IMR-90 (cell line): ENCODE results near the gene PINK1. TPM values are rescaled to one million over a fixed set of nuclear protein-coding genes. Genes with fewer than 3 reads are reported as not detected.
A peak's percentile ranks its signal among the peaks of the same experiment; 100 is the strongest.

Experiments used
- ATAC-seq: fragments of 200-7000 bp; cut with Tn5 transposase; 2 replicates; pipeline ENCODE4 v1.9.1; 2020; ENCODE audit warnings: low read depth, mild to moderate bottlenecking, moderate library complexity
- BruUV-seq: library from RNA; stranded (reverse); fragments of 400-500 nt; replicated peaks from 2 replicates; lab custom pipeline; 2021; lab: Mats Ljungman, UMichigan
- CTCF ChIA-PET: fragments of 300-600 bp; formaldehyde crosslinking; extraction: SDS; loops from one replicate; lab custom pipeline; 2021; ENCODE audit warnings: antibody characterized with exemption; lab: Yijun Ruan, JAX
- POLR2A ChIA-PET: fragments of 300-600 bp; sonication (Branson Sonifier 250); formaldehyde crosslinking; loops from one replicate; lab custom pipeline; 2022; ENCODE audit warnings: antibody characterized with exemption; ENCODE audit not compliant: unreplicated experiment; lab: Charles Lee
- DNase-seq: peaks from one replicate; pipeline ENCODE4 v3.0.0; 2013
- H2AFZ ChIP-seq: replicated peaks from 2 replicates; pipeline ENCODE3; 2013; ENCODE audit warnings: low read length, mild to moderate bottlenecking; ENCODE audit not compliant: poor library complexity
- H2AK5ac ChIP-seq: 2 replicates; pipeline ENCODE4 v1.6.1; 2013; ENCODE audit warnings: low read depth, low read length, inconsistent platforms
- H2AK9ac ChIP-seq: replicated peaks from 2 replicates; pipeline ENCODE3; 2013; ENCODE audit warnings: mild to moderate bottlenecking, low read depth, low read length, moderate library complexity; ENCODE audit not compliant: poor library complexity
- H2BK120ac ChIP-seq: 2 replicates; pipeline ENCODE4 v1.6.1; 2013; ENCODE audit warnings: low read depth, low read length, inconsistent platforms
- H2BK15ac ChIP-seq: 3 replicates; pipeline ENCODE4 v1.6.1; 2013; ENCODE audit warnings: low read depth, low read length, inconsistent platforms
- H2BK20ac ChIP-seq: 2 replicates; pipeline ENCODE4 v1.6.1; 2013; ENCODE audit warnings: low read depth, mild to moderate bottlenecking, inconsistent platforms, low read length, moderate library complexity
- H2BK5ac ChIP-seq: 2 replicates; pipeline ENCODE4 v1.6.1; 2013; ENCODE audit warnings: mild to moderate bottlenecking, low read depth, low read length, inconsistent platforms; ENCODE audit not compliant: poor library complexity, severe bottlenecking
- H3K14ac ChIP-seq: replicated peaks from 2 replicates; pipeline ENCODE4 v1.6.1; 2013; ENCODE audit warnings: low read depth, low read length, inconsistent platforms
- H3K18ac ChIP-seq: 2 replicates; pipeline ENCODE4 v1.6.1; 2013; ENCODE audit warnings: low read depth, low read length, control low read depth
- H3K23ac ChIP-seq: 2 replicates; pipeline ENCODE4 v1.6.1; 2013; ENCODE audit warnings: low read depth, low read length, inconsistent platforms
- H3K27ac ChIP-seq: 2 replicates; pipeline ENCODE4 v1.5.1; 2013; ENCODE audit warnings: mild to moderate bottlenecking, control low read depth, low read length; ENCODE audit not compliant: insufficient read depth
- H3K27me3 ChIP-seq: 2 replicates; pipeline ENCODE4 v1.6.1; 2013; ENCODE audit warnings: low read length; ENCODE audit not compliant: control insufficient read depth, insufficient read depth
- H3K36me3 ChIP-seq: 2 replicates; pipeline ENCODE4 v1.6.1; 2013; ENCODE audit warnings: low read length, mixed read lengths; ENCODE audit not compliant: control insufficient read depth, insufficient read depth
- H3K4ac ChIP-seq: 2 replicates; pipeline ENCODE4 v1.6.1; 2013; ENCODE audit warnings: low read depth, low read length, inconsistent platforms
- H3K4me1 ChIP-seq: 2 replicates; pipeline ENCODE4 v1.6.1; 2013; ENCODE audit warnings: low read length, mixed read lengths; ENCODE audit not compliant: control insufficient read depth, insufficient read depth
- H3K4me2 ChIP-seq: 2 replicates; pipeline ENCODE4 v1.6.1; 2013; ENCODE audit warnings: low read depth, mild to moderate bottlenecking, control low read depth, low read length, moderate library complexity
- H3K4me3 ChIP-seq: 2 replicates; pipeline ENCODE4 v1.5.1; 2013; ENCODE audit warnings: low read depth, mild to moderate bottlenecking, control low read depth, low read length, moderate library complexity; ENCODE audit not compliant: insufficient read depth
- H3K56ac ChIP-seq: 2 replicates; pipeline ENCODE4 v1.6.1; 2013; ENCODE audit warnings: low read length, inconsistent platforms; ENCODE audit not compliant: insufficient read depth; ENCODE audit errors: extremely low read depth
- H3K79me1 ChIP-seq, 2 experiments: 2 replicates each; pipeline ENCODE4 v1.6.1; 2013; ENCODE audit warnings: low read length in 2 of 2, inconsistent platforms in 1 of 2, low read depth in 1 of 2
- H3K9ac ChIP-seq: 2 replicates; pipeline ENCODE4 v1.6.1; 2013; ENCODE audit warnings: low read depth, low read length, control low read depth
- H3K9me1 ChIP-seq: 2 replicates; pipeline ENCODE4 v1.6.1; 2013; ENCODE audit warnings: low read length, inconsistent platforms; ENCODE audit not compliant: insufficient read depth
- H3K9me3 ChIP-seq: 2 replicates; pipeline ENCODE4 v1.6.1; 2013; ENCODE audit warnings: low read length; ENCODE audit not compliant: control insufficient read depth, insufficient read depth
- H4K20me1 ChIP-seq: 2 replicates; pipeline ENCODE4 v1.6.1; 2013; ENCODE audit warnings: low read length, inconsistent platforms; ENCODE audit not compliant: insufficient read depth
- H4K5ac ChIP-seq: 2 replicates; pipeline ENCODE4 v1.6.1; 2013; ENCODE audit warnings: mild to moderate bottlenecking, low read depth, low read length, control low read depth
- H4K8ac ChIP-seq, 2 experiments: 2 replicates each; pipeline ENCODE4 v1.6.1; 2013; ENCODE audit warnings: low read depth in 2 of 2, low read length in 2 of 2, control low read depth in 1 of 2, inconsistent platforms in 1 of 2
- H4K91ac ChIP-seq: 2 replicates; pipeline ENCODE4 v1.6.1; 2013; ENCODE audit warnings: low read depth, low read length, inconsistent platforms; ENCODE audit not compliant: insufficient read depth
- CEBPB ChIP-seq: IDR thresholded peaks from 2 replicates; pipeline ENCODE4 v1.6.1; 2012; ENCODE audit warnings: low read depth, low read length, improper control_type of control experiment
- CHD1 ChIP-seq: IDR thresholded peaks from 2 replicates; pipeline ENCODE4 v1.6.1; 2012; ENCODE audit warnings: low read depth, low read length, improper control_type of control experiment
- FOS ChIP-seq: fragments of 150-350 bp; IDR thresholded peaks from 2 replicates; pipeline ENCODE4 v1.6.1; 2016; ENCODE audit warnings: low read depth, low read length
- MAFK ChIP-seq: IDR thresholded peaks from 2 replicates; pipeline ENCODE4 v1.6.1; 2012; ENCODE audit warnings: low read depth, low read length, improper control_type of control experiment
- MAZ ChIP-seq: IDR thresholded peaks from 2 replicates; pipeline ENCODE4 v1.6.1; 2012; ENCODE audit warnings: low read depth, mild to moderate bottlenecking, low read length, improper control_type of control experiment, moderate library complexity, borderline replicate concordance
- MXI1 ChIP-seq: IDR thresholded peaks from 2 replicates; pipeline ENCODE4 v1.6.1; 2012; ENCODE audit warnings: low read depth, mild to moderate bottlenecking, low read length, moderate library complexity, borderline replicate concordance
- NFE2L2 ChIP-seq: fragments of 150-350 bp; IDR thresholded peaks from 2 replicates; pipeline ENCODE4 v1.6.1; 2016; ENCODE audit warnings: low read depth, mild to moderate bottlenecking, low read length
- RAD21 ChIP-seq: IDR thresholded peaks from 2 replicates; pipeline ENCODE4 v1.6.1; 2012; ENCODE audit warnings: low read length, improper control_type of control experiment
- RCOR1 ChIP-seq: IDR thresholded peaks from 2 replicates; pipeline ENCODE4 v1.6.1; 2012; ENCODE audit warnings: mild to moderate bottlenecking, low read length, improper control_type of control experiment; ENCODE audit not compliant: insufficient replicate concordance
- WGBS, 2 experiments: methylation state at CpG; one replicate each; pipeline versions ENCODE4 v1.1.5 to v1.1.7; 2013; ENCODE audit warnings: missing lambda C conversion rate in 2 of 2; ENCODE audit not compliant: insufficient read length in 1 of 2; ENCODE audit errors: extremely low coverage in 2 of 2; 5-methylcytosine and 5-hydroxymethylcytosine counted together
- dilution Hi-C: fragments of 300-500 bp; cut with HindIII; formaldehyde crosslinking; loops from one replicate; pipeline ENCODE4 v1.14.3; 2018; ENCODE audit warnings: low sequenced_read_pairs; ENCODE audit not compliant: unreplicated experiment
- in situ Hi-C: fragments of 300-500 bp; cut with MboI; formaldehyde crosslinking; loops from 3 replicates; pipeline ENCODE4 v1.14.3; 2019; ENCODE audit warnings: low sequenced_read_pairs, inconsistent platforms, mixed read lengths
- intact Hi-C: fragments of 100-400 bp; cut with micrococcal nuclease; formaldehyde crosslinking; loops from 2 replicates; pipeline ENCODE4 v1.10.0; 2022
- polyA plus RNA-seq, 3 experiments: library from polyadenylated mRNA; depleted of rRNA; stranded (reverse); fragments of >200 nt; gene quantifications; 2 replicates each; pipeline ENCODE4 v1.2.3, GENCODE V29; 2012; ENCODE audit warnings: low replicate concordance in 1 of 3
- total RNA-seq: library from RNA; depleted of rRNA; stranded (reverse); fragments of >200 nt; gene quantifications from 2 replicates; pipeline ENCODE4 v1.2.3, GENCODE V29; 2012
- TF ChIP-seq, protein P1 (sequence below): conservative IDR thresholded peaks from 2 replicates; pipeline ENCODE4 v1.5.1; 2012; ENCODE audit warnings: mild to moderate bottlenecking, low read depth, low read length, improper control_type of control experiment

Gene PINK1
- total and polyA plus RNA-seq, 2 of the 4 experiments (the other 2 are of a cell fraction) = 52.9 to 55.2 TPM

DNA sequence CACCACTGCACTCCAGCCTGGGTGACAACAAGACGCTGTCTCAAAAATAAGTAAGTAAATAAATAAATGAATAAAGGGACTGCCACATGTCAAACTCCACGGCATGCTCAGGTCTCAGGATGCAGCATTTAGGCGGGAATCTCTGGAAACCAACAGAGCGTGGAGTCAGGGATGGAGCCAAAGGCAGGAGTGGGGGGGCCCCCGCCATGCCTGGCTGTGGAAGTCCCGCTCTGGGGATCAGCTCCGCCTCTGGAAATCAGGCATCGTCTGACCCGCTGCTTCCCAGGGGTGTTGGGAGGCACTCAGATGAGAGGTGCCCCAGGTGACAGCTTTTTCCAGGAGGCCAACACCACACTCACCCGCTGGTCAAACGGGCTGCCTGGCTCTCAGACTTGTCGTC lies 64.3 kb downstream of the PINK1 start:
- peak overlapping the region; percentile 57; the same call in 1 of the 2 replicates for H3K9ac ChIP-seq
- WGBS, 2 experiments = 72% methylated on average over 4 of the region's 12 CpGs; no CpG with 5 or more reads in 1 of the 2 experiments

More for the DNA sequence above, 64.3 kb downstream of the PINK1 start:
- Histone ChIP-seq H2AFZ (peak overlapping the region; percentile 81), H2BK120ac (peak overlapping the region; percentile 98), H3K4ac (peak overlapping the region; percentile 98), H3K27me3 (no peaks in the 10 kb centered on the region), H3K56ac (peak overlapping the region; percentile 21; the same call in 1 of the 2 replicates), H2BK20ac (peak overlapping the region; percentile 98), H2AK9ac (peak overlapping the region; percentile 98), H3K27ac (peak overlapping the region; percentile 88), H2BK5ac (peak overlapping the region; percentile 99), H2BK15ac (peak overlapping the region; percentile 93; the same call in 2 of the 3 replicates), H4K8ac (peak overlapping the region; percentile 96 to 97), H4K91ac (peak overlapping the region; percentile 99), H3K4me3 (no peak overlapping the region), H3K79me1 (peaks cover 15 to 29% of the 10 kb centered on the region in 2 experiments), H3K18ac (peak overlapping the region; percentile 65), H3K9me1 (peaks cover 13% of the 10 kb centered on the region), H4K5ac (peak overlapping the region; percentile 60), H3K23ac (peak overlapping the region; percentile 81), H3K36me3 (no peaks in the 10 kb centered on the region), H2AK5ac (peak overlapping the region; percentile 98), H3K14ac (peak overlapping the region; percentile 96), H3K4me1 (peaks cover 14% of the 10 kb centered on the region), H4K20me1 (no peaks in the 10 kb centered on the region), H3K4me2 (no peak overlapping the region; the same call in 1 of the 2 replicates), H3K9me3 (no peaks in the 10 kb centered on the region)
- CTCF ChIA-PET = interaction anchor here (0.6 to 1.6 kb wide), 7 partner anchors 27 to 671 kb away, joined by 3 to 17 read pairs (median 5); no protein-coding TSS in a partner anchor
- TF ChIP-seq NFE2L2 (no peak), RAD21 (no peak), CHD1 (no peak), MXI1 (no peak), FOS (no peak), MAFK (no peak), CEBPB (no peak), RCOR1 (no peak), MAZ (no peak)
- TF ChIP-seq, protein P1, sequence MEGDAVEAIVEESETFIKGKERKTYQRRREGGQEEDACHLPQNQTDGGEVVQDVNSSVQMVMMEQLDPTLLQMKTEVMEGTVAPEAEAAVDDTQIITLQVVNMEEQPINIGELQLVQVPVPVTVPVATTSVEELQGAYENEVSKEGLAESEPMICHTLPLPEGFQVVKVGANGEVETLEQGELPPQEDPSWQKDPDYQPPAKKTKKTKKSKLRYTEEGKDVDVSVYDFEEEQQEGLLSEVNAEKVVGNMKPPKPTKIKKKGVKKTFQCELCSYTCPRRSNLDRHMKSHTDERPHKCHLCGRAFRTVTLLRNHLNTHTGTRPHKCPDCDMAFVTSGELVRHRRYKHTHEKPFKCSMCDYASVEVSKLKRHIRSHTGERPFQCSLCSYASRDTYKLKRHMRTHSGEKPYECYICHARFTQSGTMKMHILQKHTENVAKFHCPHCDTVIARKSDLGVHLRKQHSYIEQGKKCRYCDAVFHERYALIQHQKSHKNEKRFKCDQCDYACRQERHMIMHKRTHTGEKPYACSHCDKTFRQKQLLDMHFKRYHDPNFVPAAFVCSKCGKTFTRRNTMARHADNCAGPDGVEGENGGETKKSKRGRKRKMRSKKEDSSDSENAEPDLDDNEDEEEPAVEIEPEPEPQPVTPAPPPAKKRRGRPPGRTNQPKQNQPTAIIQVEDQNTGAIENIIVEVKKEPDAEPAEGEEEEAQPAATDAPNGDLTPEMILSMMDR = no peak
- intact Hi-C loops (loop anchor here (2.0 to 5.0 kb wide), 6 partner anchors 35 to 670 kb away; partner anchors contain the start of genes EIF4G3, HP1BP3 and SH2D5), in situ Hi-C loops (loop anchor here (5.0 to 25.0 kb wide), 2 partner anchors 500 to 665 kb away; no protein-coding TSS in a partner anchor), dilution Hi-C loops (no loop called here)
- ATAC-seq (no peak), DNase-seq (no peak)
- POLR2A ChIA-PET = no interaction called here
- BruUV-seq = no TSS peak
